Measurements from ENCODE around the gene CELF1.

The CELF1 gene

GRCh38 chr11:47552566-47553405, at the start of gene CELF1:
TSS of gene CELF1 (minus strand) at chr11:47553132. CDS start at chr11:47499523, 53,609 bp downstream.
- Histone ChIP-seq H3K4me1 (peaks cover 32 to 53% (median 46%) of the 10 kb centered on the region in 10 experiments), H3K9me3 (replicated peaks in 1 of 11) (no peaks in the 10 kb centered on the region; a peak in 1 of 22 replicates), H4K20me1 (peaks cover 38 to 47% (median 41%) of the 10 kb centered on the region in 11 experiments), H3K27ac (peak within 1 kb of the TSS; percentile 85 to 98 (median 93)), H3K4me3 (peak within 1 kb of the TSS; percentile 85 to 97 (median 92)), H3K36me3 (peaks cover 8 to 38% (median 30%) of the 10 kb centered on the region in 11 experiments; a peak in 20 of 22 replicates), H3K27me3 (no peaks in the 10 kb centered on the region), H3K9ac (peak within 1 kb of the TSS; percentile 92 to 98 (median 96)), H3K4me2 (peak within 1 kb of the TSS; percentile 79 to 98 (median 92))
- no peak for TF ChIP-seq Cebpa-rat (IDR thresholded peaks at IDR 0.05)

- Histone ChIP-seq H3K9ac (no peak overlapping the region), H3K4me1 (no peaks in the 10 kb centered on the region), H3K9me3 (replicated peaks in 1 of 11) (no peaks in the 10 kb centered on the region), H3K27ac (no peak overlapping the region), H3K4me3 (no peak overlapping the region), H3K36me3 (no peaks in the 10 kb centered on the region), H3K27me3 (peaks cover 8 to 16% (median 14%) of the 10 kb centered on the region in 11 experiments), H3K4me2 (no peak overlapping the region), H4K20me1 (peaks cover 0 to 5% (median 0%) of the 10 kb centered on the region in 11 experiments; a peak in 4 of 22 replicates)
- no peak for TF ChIP-seq Cebpa-rat (IDR thresholded peaks at IDR 0.05)
Observed at GRCh38 chr11:47599902-47600301, 47.0 kb upstream of the CELF1 start.

DNA sequence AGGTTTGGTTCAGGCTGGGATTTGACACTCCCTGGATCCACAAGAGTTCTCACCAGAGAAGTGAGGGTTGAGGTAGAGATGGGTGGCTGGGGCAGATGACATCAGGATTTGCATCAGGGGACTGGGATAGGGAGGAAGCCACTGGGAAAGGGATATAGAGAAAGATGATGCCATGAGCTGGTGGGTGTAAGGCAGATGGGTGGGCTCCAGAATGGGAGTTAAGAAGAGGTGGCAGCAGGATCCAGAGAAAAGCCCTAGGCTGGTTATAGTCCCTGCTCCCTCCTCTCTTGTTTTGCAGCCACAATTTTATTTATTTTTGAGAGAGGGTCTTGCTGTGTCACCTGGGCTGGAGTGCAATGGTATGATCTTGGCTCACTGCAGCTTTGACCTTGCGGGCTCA, 43.0 kb upstream of the CELF1 start:
- peaks cover 23 to 33% (median 32%) of the 10 kb centered on the region in 10 experiments for H3K4me1 ChIP-seq
- no peak overlapping the region for H3K4me2 ChIP-seq
- H3K36me3 ChIP-seq = no peaks in the 10 kb centered on the region
- H3K4me3 ChIP-seq = no peak overlapping the region
- H3K9me3 ChIP-seq (replicated peaks in 1 of 11) = no peaks in the 10 kb centered on the region
- no peak overlapping the region for H3K27ac ChIP-seq
- TF ChIP-seq Cebpa-rat (IDR thresholded peaks at IDR 0.05) = no peak
- no peak overlapping the region for H3K9ac ChIP-seq
- peaks cover 43 to 51% (median 48%) of the 10 kb centered on the region in 11 experiments for H3K27me3 ChIP-seq
- H4K20me1 ChIP-seq = peaks cover 0 to 22% (median 0%) of the 10 kb centered on the region in 11 experiments; a peak in 7 of 22 replicates

- no peak overlapping the region for H3K4me2 ChIP-seq
- peaks cover 23 to 41% (median 38%) of the 10 kb centered on the region in 10 experiments for H3K4me1 ChIP-seq
- peaks cover 0 to 22% (median 0%) of the 10 kb centered on the region in 11 experiments; a peak in 7 of 22 replicates for H4K20me1 ChIP-seq
- no peak overlapping the region for H3K27ac ChIP-seq
- no peak for TF ChIP-seq Cebpa-rat (IDR thresholded peaks at IDR 0.05)
- no peak overlapping the region for H3K4me3 ChIP-seq
- peaks cover 43 to 51% (median 48%) of the 10 kb centered on the region in 11 experiments for H3K27me3 ChIP-seq
- H3K9me3 ChIP-seq (replicated peaks in 1 of 11) = 0 out of 22 replicates have a peak, but pooled peaks cover 0 to under 1% (median 0%) of the 10 kb centered on the region in 11 experiments
- H3K36me3 ChIP-seq = peaks cover 0 to under 1% (median 0%) of the 10 kb centered on the region in 11 experiments; a peak in 1 of 22 replicates
- H3K9ac ChIP-seq = no peak overlapping the region
Observed at GRCh38 chr11:47595029-47595428, 42.1 kb upstream of the CELF1 start.

DNA sequence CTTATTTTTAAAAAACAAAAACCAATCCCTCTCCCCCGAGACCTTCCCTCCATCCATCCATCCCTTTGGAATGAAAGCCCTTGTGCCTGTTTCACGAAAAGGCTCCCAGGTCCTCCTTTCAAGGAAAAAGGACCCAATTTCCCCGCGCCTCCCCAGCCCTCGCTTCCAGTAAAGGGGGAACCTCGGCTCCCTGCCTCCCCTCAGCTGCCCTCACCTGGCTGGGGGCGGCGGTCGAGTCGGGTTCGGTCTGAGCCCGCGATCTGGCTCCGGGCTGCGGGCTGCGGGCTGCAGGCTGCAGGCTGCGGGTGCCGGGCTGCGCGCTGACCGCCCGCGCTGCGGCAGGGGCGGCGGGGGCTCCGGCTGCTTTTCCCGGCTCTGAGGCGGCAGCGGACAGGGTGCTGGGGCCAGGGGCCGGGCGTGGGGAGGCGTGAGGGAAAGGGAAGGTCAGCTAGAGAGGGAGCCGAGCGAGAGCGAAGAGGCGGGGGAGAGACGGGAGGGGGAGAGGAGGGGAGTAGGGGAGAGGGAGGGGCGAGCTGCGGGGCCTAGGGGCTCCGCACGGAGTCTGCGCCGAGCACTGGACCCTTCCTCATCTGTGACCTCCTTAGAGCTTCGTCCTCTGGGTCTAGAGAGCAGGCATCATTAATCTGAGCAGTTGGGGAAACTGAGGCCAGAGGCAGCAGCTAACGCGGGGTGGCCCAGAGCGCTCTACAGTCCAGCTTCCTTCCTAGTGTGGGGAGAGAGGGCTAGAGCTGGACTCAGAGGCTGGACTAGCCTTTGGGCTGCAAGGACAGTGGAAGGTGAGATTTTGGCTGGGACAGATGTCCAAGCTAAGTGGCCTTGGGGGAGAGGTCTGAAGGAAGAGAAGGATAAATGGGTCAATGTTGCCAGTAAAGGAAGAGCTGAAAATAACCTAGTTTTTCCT, 41.3 kb upstream of the CELF1 start, which contains the start of gene C1QTNF4:
C1QTNF4 (minus strand) TSS at position 478 of the 922 bp plus-strand sequence. CDS start 3,601 bp downstream, outside the sequence.
- Histone ChIP-seq H3K4me1 (peaks cover 23 to 41% (median 38%) of the 10 kb centered on the region in 10 experiments), H3K9me3 (replicated peaks in 1 of 11) (peaks cover 0 to 7% (median 0%) of the 10 kb centered on the region in 11 experiments; a peak in 2 of 22 replicates), H3K27ac (no peak within 1 kb of the TSS), H3K4me2 (peak within 1 kb of the TSS; percentile 55 to 89 (median 73)), H3K4me3 (peak within 1 kb of the TSS; percentile 15 to 51 (median 24); a peak in 13 of 20 replicates), H4K20me1 (peaks cover 0 to 22% (median 0%) of the 10 kb centered on the region in 11 experiments; a peak in 7 of 22 replicates), H3K36me3 (peaks cover 0 to 9% (median 0%) of the 10 kb centered on the region in 11 experiments; a peak in 3 of 22 replicates), H3K9ac (peak within 1 kb of the TSS in 3 of 11 experiments; percentile 30 to 54 (median 34); a peak in 4 of 22 replicates), H3K27me3 (peaks cover 43 to 51% (median 48%) of the 10 kb centered on the region in 11 experiments)
- TF ChIP-seq Cebpa-rat (IDR thresholded peaks at IDR 0.05) = no peak

DNA sequence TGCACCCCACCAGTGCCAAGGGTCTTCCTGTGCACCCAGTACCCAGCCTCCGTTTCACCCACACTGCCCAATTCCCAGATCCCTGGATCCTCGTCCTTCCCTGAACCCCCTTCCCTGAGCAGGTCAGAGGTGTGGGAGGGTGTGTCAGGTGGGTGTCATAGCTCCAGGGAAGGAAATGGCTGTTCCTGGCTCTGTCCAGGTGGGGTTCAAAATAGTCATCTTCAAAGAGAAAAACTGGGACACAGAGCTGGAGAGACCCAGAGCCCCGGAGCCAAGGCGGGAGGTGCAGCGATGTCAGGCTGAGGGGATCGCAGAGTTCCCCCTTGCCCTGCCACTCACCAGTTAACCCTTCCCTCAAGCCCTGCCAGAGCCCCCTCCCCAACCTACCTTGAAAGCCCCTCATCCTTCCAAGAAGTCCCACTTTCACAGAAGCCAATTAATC, 40.6 kb upstream of the CELF1 start:
- TF ChIP-seq Cebpa-rat (IDR thresholded peaks at IDR 0.05) = no peak
- H3K9ac ChIP-seq = peak overlapping the region in 2 of 11 experiments; percentile 30 to 34; a peak in 3 of 22 replicates

DNA sequence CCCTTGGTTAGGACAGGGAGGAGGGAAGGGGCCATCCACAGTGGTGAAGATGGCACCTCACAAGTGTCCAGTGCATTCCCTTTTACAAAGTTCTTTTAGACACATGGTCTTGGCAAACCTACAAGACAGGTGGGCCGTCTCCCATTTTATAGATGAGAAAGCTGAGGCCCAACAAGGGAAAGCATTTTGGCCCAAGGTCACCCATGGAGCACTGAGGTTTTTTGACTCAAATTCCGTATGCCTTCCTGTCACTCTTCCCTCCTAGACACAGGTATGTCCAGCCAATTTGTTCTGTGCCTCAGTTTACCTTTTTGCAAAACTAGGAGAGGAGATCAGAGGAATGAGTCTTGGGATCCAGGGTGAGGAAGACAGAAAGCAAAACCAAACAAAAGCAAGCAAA, 40.0 kb upstream of the CELF1 start:
- Histone ChIP-seq H3K4me3 (no peak overlapping the region; a peak in 1 of 20 replicates), H3K9me3 (replicated peaks in 1 of 11) (peaks cover 0 to 7% (median 0%) of the 10 kb centered on the region in 11 experiments; a peak in 2 of 22 replicates), H3K4me2 (peak overlapping the region in 9 of 11 experiments; percentile 60 to 89 (median 86); a peak in 15 of 22 replicates), H3K9ac (no peak overlapping the region), H3K27ac (no peak overlapping the region), H3K27me3 (peaks cover 43 to 51% (median 48%) of the 10 kb centered on the region in 11 experiments), H4K20me1 (peaks cover 0 to 22% (median 0%) of the 10 kb centered on the region in 11 experiments; a peak in 7 of 22 replicates), H3K4me1 (peaks cover 30 to 47% (median 42%) of the 10 kb centered on the region in 10 experiments), H3K36me3 (peaks cover 0 to 10% (median 0%) of the 10 kb centered on the region in 11 experiments; a peak in 3 of 22 replicates)
- TF ChIP-seq Cebpa-rat (IDR thresholded peaks at IDR 0.05) = no peak

More for the DNA sequence above, 40.6 kb upstream of the CELF1 start:
- Histone ChIP-seq H3K4me3 (peak overlapping the region; percentile 6 to 38 (median 20); a peak in 8 of 20 replicates), H3K4me2 (peak overlapping the region; percentile 55 to 89 (median 73)), H3K36me3 (peaks cover 0 to 10% (median 0%) of the 10 kb centered on the region in 11 experiments; a peak in 3 of 22 replicates), H3K9me3 (replicated peaks in 1 of 11) (peaks cover 0 to 7% (median 0%) of the 10 kb centered on the region in 11 experiments; a peak in 2 of 22 replicates), H4K20me1 (peaks cover 0 to 22% (median 0%) of the 10 kb centered on the region in 11 experiments; a peak in 7 of 22 replicates), H3K27ac (no peak overlapping the region), H3K27me3 (peaks cover 43 to 51% (median 48%) of the 10 kb centered on the region in 11 experiments), H3K4me1 (peaks cover 24 to 42% (median 38%) of the 10 kb centered on the region in 10 experiments)

Data from BLaER1 treated with 17β-estradiol and CSF1 and Interleukin-3, amounts not matched to agents 10 nM and 100 nM (cell line).